ENCODE data around the gene GNA14. TPM values are rescaled to one million over a fixed set of nuclear protein-coding genes. Genes with fewer than 3 reads are reported as not detected.
"Not testable (repeated sequence)": the region's sequence is repeated elsewhere in the genome, so short reads cannot be mapped to it uniquely, and the experiment has no call there.

The GNA14 gene
- polyA plus RNA-seq, 10 donors = 2.7 to 6.2 (median 3.8) TPM

DNA sequence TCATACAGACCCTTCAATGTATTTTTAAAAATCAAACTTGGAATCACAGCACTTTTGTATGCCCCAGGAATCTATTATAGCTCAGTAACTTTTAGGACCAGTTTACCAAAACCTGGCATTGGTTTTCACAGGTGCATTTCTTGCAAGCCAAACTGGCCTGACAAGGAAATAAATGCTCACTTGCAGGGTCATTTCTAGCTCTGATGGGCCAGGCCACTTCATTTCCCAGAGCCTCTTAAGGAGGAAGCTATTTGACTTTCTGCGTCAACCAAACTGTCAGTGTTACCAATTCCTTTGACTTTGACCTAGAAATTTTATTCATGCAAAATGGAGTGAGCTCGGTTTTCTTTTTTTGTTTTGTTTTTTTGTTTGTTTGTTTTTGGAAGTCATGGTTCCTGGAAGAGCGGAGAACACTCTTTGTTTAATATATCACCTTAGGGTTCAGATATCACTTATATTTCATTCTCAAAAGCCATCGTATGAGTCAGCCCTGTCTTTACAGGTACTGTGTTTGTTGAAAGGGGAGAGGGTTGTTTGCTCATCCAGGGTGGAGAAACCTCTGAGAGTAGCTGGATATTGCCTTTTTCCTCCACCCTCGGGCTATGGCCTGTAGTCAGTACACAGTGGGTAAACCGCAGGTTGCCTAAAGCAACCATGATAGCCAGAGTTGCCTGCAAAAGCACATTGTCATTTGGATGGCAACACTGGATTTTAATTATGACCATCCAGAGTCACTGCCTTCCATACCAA is 58.9 kb downstream of the GNA14 start:
- no peak for DNase-seq

DNA sequence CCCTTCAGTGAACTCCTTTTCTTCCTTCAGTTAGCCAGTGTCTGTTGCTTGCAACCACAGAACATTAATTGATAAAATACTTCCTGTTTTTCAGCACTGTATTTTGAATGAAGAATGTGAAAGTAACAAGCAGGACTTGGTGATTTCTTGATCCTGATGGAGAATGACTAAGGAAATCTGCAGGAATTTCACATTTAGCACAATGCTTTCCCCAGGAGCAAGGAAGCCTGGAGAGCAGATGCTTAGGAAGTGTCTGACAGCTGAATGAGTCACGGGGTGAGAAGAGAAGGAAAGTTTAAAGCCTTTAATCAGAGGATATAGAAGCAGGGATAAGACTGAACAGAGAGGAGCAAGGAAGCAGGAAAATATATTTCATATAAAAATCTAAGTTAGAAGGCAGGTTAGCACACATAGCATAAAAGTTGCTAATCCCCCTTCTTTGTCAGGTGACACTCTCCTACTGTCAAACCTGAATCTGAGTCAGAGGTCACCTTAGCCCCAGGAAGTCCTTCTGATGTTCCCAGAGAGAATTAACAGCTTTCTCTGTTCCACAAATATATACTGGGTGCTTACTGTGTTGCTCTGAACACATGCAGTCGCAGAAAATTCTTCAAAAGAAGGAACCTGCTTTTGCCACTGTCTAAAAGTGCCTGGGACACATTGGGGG is 59.7 kb downstream of the GNA14 start:
- peak in 2 of 3 donors; percentile 30 to 82 for DNase-seq

DNA sequence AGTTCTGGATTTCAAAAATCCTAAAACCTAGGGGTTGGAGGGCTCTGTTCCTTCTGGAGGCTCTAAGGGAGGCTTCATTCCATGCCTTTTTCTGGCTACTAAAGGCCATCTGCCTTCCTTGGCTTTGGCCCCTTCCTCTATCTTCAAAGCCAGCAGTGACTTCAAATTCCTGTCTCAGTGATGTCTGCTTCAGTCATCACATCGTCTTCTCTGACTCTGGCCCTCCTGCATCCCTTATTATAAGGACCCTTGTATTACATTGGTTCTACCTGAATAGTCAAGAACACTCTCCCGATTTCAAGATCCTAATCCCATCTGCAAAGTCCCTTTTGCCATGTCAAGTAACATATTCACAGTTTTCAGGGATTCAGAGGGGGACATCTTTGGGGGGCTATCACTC is 60.3 kb downstream of the GNA14 start:
- DNase-seq = no peak

DNA sequence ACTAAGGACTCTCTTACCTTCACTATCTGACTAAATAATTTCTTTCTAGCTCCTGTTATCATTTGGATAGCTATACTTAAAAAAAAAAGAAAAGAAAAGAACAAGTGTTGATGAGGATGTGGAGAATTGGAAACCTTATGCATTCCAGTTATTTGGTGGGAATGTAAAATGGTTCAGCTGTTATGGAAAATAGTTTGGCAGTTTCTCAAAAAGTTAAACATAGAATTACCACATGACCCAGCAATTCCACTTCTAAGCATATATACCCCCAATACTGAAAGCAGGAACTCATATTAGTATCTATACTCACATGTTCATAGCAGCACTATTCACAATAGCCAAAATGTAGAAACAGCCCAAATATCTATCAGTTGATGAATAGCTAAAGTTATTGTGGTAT is 61.1 kb downstream of the GNA14 start:
- peak in 2 of 3 donors; percentile 27 to 34 for DNase-seq

DNA sequence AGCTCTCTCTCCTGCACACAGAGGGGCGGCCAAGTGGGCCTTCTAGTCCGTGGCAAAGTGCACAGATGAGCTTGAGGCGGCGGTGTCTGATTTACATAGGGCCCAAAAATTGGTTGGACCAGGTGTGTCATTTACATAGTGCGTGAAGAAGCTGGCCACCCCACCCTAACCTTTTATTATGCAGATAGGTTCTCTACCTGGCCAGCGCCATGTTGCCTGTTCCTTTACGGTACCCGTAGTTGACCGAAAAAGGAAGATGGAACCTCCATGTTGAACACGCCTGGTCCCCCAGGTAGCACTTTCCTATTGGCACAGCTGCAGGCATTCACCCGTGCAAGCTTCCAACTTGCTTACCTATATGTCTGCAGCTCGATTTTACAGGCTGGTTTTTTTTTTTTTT is 61.5 kb downstream of the GNA14 start:
- DNase-seq = no peak

DNA sequence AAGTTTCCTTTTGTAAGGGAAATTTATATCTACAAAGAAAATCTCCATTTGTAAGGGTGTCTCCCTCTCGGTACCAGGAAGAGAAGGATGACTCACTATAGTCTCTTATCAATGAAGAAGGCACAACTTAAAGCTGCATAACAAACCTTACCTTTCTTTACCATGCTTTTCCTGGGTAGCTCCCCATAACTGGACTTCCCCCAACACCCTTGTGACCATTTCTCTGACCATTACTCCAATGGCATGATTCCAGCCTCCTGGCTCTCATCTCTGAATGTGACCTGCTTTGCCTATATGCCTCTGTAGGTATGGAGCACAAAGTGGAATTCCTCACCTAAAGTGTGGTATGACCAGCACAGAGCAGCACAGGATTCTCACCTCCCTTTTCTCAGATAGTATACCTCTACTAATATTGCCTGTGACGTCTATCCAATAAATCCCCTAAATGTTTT is 62.8 kb downstream of the GNA14 start:
- DNase-seq = no peak

DNA sequence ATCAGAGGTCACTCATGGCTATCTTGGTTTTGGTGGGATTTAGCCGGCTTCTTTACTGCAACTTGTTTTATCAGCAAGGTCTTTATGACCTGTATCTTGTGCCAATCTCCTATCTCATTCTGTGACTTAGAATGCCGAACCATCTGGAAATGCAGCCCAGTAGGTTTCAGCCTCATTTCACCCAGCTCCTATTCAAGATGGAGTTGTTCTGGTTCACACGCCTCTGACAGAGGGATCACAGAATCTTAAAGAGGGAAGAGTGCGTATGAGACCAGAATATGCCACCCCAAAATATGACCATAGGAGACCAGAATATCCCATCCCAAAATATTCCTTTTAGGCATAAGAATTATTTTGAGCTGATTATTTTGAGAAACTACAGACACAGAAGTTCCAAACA is 63.2 kb downstream of the GNA14 start:
- not testable (repeated sequence) for DNase-seq

DNA sequence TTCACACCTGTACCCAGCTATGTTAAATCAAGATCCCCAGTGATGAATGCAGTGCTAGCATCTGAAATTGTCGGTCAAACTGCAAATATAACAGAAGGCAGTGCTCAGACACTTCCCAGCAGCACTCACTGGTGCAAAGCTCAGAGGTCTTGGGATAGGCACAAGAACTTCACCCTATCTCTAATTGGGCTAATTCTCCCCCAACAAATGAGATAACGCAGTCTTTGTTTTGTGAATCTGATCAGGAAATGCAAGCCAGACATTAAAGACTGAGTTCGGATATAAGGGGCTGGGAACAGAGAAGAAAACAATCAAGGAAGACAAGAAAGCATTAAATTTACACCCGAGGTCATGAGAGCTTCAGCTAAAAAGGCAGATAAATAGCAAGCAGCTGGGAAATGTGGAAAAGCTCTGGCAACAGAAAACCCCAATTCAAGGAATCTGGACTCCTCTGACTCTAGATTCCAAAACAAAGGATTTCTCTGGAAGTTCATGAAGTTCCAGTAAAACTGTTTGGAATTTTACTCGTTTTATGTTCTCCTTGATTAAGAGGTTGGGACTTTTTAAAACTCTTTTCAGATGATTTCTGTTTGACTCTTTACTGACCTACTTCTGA is 65.1 kb downstream of the GNA14 start:
- DNase-seq = peak in 1 of 3 donors; percentile 52

DNA sequence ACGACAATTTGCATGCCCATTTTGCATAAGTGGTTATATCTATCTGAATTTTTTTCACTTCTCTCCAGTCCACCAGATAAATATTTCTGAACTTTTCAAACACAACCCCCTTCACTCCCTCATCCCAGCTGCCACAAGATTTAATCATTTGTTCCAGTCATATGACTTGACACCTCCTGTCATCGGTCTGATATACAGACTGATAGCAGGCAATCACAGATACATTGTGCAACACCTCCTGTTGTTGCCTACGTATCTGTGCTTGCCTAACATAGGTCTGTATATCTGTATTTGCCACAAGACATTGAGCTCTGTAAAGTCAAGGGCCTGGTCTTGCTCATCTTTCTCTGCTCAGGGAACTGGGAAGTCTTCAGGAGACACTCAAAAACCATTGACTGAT is 65.6 kb downstream of the GNA14 start:
- DNase-seq = no peak

DNA sequence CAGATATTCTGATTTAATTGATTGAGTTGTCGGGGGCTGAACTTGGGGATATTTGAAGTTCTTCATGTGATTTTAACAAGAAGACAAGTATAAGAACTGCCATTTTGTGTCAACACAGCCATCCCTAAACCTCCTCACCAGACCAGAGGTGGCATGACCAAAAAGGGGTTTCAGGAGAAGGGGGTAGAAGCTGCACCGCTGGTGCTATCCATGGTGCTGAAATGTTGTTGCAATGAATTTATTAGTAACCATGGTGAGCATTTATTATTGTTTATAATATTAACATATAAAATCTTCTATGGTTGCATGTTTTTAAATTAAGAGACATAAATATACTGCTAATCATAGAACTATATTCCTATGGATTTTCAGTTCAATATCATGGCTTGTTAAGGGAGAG is 72.3 kb downstream of the GNA14 start:
- DNase-seq = peak in 1 of 3 donors; percentile 57

DNA sequence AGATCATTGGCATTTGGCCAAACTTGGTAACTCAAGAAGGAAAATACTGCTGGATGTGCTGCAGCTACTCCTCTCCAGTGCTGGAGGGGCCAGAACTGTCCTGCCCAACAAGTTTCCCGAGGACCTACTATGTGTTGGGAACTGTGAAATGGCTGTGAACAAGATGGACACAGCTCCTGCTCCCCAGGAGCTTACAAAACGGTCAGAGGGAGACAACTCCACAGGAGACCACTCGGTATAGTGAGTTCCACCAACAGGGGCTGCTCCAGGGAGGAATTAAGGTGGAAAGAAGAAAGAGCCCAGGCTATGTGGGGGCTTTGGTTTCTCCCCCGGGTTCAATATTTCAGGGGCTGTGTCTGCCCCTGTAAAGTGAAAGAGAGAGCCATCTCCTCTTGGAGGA is 78.8 kb downstream of the GNA14 start:
- no peak for DNase-seq

DNA sequence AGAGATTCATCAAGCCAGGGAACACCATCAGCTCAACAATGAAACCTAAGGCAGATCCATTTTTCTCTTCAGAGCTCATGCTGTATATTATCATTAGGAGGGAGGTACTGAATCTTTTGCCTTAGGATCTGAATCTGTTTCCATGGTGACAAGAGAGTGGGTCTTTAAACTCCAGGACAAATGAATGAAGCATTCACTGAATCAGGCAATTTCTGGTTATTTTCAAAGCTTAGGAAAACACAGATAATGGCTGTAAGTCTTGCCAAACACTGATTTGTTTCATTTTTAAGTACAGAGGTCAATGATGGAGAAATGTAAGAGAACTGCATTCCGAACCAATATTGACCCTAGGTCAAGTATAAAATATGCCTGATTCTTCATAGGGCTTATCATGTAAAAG is 84.9 kb downstream of the GNA14 start:
- DNase-seq = no peak

DNA sequence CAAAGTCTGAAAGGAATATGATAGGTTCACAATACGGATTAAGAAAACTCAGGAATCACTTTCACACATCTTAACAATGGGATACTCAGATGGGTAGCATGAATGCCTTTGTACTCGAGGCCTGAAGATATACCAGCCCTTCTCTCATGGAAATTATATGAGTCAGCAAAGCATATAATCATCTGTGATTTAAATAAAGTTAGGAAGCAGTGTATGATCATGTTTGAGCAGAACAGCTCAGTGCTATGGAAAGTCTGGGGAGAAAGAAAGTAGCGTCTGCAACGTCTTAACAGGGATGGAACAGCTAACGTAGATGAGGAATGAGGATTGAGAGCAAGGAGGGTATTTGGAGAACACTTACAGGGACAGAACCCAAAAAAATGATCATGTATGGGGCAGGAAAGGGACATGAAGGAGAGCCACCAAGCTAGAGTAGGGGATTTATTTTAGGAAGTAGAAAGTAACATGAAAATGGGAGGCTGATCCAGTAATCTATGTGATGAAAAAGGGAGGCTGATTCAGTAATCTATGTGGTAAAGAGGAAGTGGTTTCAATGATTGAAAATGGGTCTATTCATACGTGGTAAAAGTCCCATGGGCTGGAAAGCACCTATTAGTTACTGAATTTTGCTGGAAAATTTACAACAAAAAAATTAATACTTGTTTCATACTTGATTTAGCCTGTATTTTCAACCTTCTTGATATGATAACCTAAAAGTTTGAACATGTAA is 85.9 kb downstream of the GNA14 start:
- DNase-seq = no peak

DNA sequence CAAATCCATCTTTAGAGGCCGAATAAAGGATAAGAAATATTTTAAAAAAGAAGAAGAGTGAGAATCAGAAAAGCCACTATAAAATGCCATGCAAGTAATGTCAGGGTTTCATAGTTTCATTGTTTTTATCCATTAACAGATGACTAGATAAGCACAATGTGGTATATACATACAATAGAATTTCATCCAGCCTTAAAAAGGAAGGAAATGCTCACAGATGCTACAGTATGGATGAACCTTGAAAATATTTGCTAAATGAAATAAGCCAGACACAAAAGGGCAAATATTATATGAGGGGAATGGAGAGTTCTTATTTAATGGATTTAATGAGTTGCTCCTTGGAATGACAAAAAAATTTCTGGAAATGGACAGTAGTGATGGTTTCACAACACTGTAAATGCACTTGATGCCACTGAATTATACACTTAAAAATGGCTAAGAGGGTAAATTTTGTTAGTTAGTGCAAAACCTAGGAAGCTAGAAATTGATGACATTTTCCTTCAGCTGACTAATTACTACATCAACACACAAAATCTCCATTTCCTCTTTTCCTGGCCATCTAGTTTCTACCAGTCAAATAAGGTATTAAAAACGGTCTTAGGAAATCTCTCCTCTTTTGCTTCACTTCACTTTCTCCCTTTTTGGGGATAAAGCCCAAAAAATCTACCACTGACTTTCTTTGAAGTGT is 86.6 kb downstream of the GNA14 start:
- DNase-seq = no peak

DNA sequence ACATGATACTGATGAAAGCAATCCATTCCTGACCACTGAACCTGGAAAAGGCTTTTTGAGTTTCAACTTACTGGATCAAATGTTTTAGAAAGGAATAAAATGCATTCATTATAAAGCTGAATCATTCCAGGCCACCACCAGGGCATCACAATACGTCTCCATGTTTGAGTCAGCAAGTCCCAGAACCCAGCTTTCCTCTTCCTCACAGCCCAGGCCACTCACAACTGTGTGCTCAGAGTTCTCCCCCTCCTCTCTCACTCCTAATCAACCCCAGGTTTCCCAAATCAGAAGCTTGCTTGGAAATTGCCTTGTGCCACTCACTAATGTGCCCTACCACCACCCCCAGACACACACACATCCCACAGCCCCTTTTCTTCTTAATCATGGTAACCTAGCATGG is 91.7 kb downstream of the GNA14 start:
- DNase-seq = no peak

DNA sequence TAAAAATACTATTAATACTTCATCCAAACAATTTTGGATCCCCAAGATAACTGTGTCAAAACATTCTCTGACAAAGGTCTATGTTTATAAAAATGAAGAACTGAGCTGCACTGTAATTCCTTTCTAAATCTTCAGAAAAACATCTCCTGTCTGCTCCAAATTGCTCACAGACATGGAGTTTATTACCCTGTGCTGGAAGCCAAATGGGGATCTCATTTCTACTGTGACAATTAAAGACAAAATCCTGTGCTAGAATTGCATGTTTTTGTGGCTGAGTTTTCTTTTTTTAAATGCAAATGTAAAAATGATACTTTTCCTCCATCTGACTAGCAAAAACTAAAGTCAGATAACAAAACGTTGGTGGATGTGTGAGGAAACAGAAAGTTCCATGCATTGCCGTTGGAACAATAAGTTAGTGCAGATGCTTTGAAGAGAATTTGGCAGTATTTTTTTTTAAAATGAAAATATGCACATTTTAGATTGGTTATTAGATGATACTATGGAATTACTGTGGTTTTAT is 93.5 kb downstream of the GNA14 start:
- peak; percentile 5 to 45 (median 8) for DNase-seq

DNA sequence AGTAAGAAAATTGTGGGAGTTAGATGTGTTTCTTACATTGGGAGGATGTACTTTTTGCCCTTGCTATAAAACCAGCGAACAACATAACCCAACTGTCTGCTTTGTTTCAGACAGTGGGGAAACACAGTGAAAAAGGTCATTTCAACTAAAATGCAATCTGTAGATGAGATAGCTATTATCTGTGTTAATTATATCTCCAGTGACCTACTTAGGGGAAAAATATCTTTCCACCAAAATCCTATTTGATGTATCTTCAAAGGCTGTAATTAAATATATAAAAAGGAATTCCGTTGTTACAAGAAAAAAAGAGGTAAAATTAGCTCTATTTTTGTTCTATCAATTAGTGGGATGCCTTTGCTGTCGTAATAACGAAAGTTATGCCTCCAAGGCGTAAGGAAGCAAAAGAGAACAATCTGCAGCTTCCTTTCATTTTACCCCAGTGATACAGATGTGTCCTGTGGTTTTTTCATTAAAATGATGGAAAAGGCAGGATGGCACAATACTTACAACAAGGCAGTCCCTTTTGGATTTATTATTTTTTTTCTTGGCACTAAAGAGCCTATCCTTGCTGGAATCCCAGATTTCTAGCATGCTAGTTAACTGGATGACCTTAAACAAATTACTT is 100.9 kb downstream of the GNA14 start:
- DNase-seq = no peak

DNA sequence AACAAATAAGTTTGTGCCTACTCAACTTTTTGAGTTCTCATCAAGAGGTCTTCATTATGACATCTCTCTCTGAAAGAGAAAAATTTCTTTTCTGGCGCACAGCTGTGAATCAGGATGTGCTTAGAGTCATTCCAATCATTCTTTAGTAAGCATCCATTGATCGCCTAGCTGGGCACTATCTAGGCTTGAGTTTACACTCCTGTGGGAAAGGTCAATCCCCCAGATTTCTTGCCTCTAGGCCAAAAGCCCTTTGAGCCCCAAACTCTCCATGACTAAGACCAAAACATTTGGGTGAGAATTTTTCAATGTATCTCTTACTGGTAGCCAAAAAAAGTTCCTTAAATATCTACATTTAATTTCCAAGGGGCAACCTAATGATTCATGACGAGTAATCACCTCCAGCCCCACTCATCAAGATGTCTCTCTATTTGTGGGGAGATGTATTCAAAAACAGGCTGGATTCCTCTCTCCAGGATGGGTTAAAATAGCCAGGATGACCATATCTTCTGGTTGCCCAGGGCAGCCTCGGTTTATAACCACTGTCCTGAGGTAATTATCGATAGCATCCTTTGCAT is 101.7 kb downstream of the GNA14 start:
- peak in 1 of 3 donors; percentile 7 for DNase-seq

DNA sequence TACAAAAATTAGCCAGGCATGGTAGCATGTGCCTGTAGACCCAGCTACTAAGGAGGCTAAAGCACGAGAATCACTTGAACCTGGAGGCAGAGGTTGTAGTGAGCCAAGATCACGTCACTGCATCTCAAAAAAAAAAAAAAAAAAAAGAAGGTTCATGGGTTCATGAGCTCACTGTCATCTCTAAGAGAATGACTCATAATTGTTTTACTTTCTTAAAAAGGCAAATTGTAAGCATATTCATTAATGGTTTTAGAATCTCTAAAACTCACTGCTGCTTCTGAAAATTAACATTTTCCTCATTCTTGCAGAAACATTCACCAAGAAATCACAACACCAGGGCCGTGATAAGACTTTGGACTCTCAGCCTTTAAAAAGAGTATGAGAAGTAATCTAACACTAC is 103.6 kb downstream of the GNA14 start:
- DNase-seq = no peak

DNA sequence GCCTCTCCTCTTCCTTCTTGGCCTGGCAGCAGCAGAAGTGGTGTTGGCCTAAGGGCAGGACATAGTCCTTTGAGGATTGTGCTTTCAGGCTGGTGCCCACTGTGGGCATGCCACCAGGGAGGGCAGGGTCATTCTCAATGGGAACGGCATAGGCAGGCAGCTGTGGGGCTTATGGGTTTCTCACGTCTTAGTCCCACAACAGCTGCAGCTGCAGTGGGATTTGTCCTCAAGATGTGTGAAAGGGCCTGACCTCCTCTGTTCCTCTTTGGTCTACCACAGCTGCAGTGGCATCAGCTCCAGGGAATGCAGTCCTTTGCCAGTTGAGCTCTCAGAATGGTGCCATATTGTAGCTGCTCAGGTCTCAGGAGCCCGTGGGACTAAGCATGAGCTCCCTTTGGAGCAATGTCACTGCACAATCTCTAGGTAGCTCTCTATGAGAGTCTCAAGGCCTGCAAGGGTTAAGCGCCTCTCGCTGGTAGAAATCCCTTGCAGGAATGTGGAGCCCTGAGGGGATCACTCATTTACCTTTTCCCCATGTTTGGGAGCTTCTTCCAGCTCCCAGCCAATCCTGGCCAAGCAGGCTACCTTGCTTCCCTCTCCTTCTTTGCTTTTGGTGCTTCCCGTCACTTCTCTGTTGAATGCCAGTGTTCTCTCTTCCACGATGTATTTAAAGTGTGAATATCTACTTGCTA is 104.8 kb downstream of the GNA14 start:
- no peak for DNase-seq

Data from muscle of back (tissue), 11 donors.